Left renal cortex interstitium (tissue), 4 donors: ENCODE results near the gene NAGLU. TPM values are rescaled to one million over a fixed set of nuclear protein-coding genes. Genes with fewer than 3 reads are reported as not detected.
"Not testable (repeated sequence)": the region's sequence is repeated elsewhere in the genome, so short reads cannot be mapped to it uniquely, and the experiment has no call there.

ENCODE experiments used
- DNase-seq, 4 donors: peaks; one replicate each; pipeline ENCODE4 v3.0.0-alpha.2; 2013; ENCODE audit warnings: low read depth in 4 of 4, low spot score in 2 of 4, missing footprints in 1 of 4
- polyA plus RNA-seq, 4 donors: library from polyadenylated mRNA; unstranded; fragments of 120-200 nt; gene quantifications; one replicate each; pipeline ENCODE4 v1.2.1, GENCODE V29; 2013; ENCODE audit not compliant: insufficient read length in 4 of 4

NAGLU gene
- polyA plus RNA-seq, 4 donors = 19.3 to 29.7 (median 25.6) TPM

GRCh38 chr17:42543190-42544079, 7.4 kb downstream of the NAGLU start:
- DNase-seq = no peak

- no peak for DNase-seq
These were observed 8.8 kb downstream of the NAGLU start for GRCh38 chr17:42544874-42545283.

- DNase-seq = not testable (repeated sequence)
These were observed 9.9 kb downstream of the NAGLU start for GRCh38 chr17:42545755-42546505.

- DNase-seq = no peak
These were observed 11.0 kb downstream of the NAGLU start for GRCh38 chr17:42547001-42547461.

GRCh38 chr17:42547698-42548069, 11.6 kb downstream of the NAGLU start:
- no peak for DNase-seq

GRCh38 chr17:42548070-42548837, 12.2 kb downstream of the NAGLU start:
- no peak for DNase-seq

GRCh38 chr17:42548993-42549755, 13.1 kb downstream of the NAGLU start:
- DNase-seq = no peak

GRCh38 chr17:42552736-42553135, 16.7 kb downstream of the NAGLU start, which contains the start of gene HSD17B1:
Gene HSD17B1, plus strand, starts transcription at chr17:42552923. Its CDS starts 11 bp downstream, at chr17:42552934.
- not testable (repeated sequence) for DNase-seq

- DNase-seq = no peak
These were observed 17.2 kb downstream of the NAGLU start for GRCh38 chr17:42553161-42553818.

- DNase-seq = no peak
These were observed 17.8 kb downstream of the NAGLU start for GRCh38 chr17:42553866-42554249.

- DNase-seq = peak in 1 of 4 donors; percentile 85
These were observed 18.4 kb downstream of the NAGLU start for GRCh38 chr17:42554250-42555121.

GRCh38 chr17:42555122-42555622, 19.1 kb downstream of the NAGLU start:
- no peak for DNase-seq

GRCh38 chr17:42555961-42556617, 20.0 kb downstream of the NAGLU start:
- DNase-seq = not testable (repeated sequence)

- no peak for DNase-seq
These were observed 23.0 kb downstream of the NAGLU start for GRCh38 chr17:42559075-42559474.

GRCh38 chr17:42560246-42560645, 24.2 kb downstream of the NAGLU start:
- no peak for DNase-seq

GRCh38 chr17:42561897-42562387, 25.9 kb downstream of the NAGLU start, which contains the start of gene COASY:
Gene COASY, plus strand, starts transcription at chr17:42562148. Its CDS starts 475 bp downstream, at chr17:42562623.
- DNase-seq = peak; percentile 90 to 97 (median 93)

- no peak for DNase-seq
These were observed 26.5 kb downstream of the NAGLU start for GRCh38 chr17:42562388-42563142.
